Loucy (cell line): ENCODE measurements around the gene CAP2.
"Not testable (repeated sequence)": the region's sequence is repeated elsewhere in the genome, so short reads cannot be mapped to it uniquely, and the experiment has no call there.

ENCODE experiments used
- EZH2phosphoT487 ChIP-seq: fragments of 200-600 bp; IDR thresholded peaks from 2 replicates; pipeline ENCODE4 v1.6.1; 2018; ENCODE audit warnings: antibody characterized with exemption, mild to moderate bottlenecking, moderate library complexity, borderline replicate concordance
- TF ChIP-seq, protein P1 (sequence below): fragments of 200-600 bp; sonication (generic); conservative IDR thresholded peaks from 2 replicates; pipeline ENCODE4 v1.5.1; 2014; ENCODE audit warnings: mild to moderate bottlenecking, antibody characterized with exemption, low read length

DNA sequence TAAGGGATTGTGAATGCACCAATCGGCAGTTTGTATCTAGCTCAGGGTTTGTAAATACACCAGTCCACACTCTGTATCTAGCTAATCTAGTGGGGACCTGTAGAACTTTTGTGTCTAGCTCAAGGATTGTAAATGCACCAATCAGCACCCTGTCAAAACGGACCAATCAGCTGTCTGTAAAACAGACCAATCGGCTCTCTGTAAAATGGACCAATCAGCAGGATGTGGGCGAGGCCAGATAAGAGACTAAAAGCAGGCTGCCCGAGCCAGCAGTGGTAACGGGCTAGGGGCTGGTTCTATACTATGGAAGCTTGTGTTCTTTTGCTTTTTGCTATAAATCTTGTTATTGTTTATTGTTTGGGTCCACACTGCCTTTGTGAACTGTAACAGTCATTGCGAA, 187.9 kb downstream of the CAP2 start:
- not testable (repeated sequence) for TF ChIP-seq EZH2phosphoT487
- TF ChIP-seq, protein P1, sequence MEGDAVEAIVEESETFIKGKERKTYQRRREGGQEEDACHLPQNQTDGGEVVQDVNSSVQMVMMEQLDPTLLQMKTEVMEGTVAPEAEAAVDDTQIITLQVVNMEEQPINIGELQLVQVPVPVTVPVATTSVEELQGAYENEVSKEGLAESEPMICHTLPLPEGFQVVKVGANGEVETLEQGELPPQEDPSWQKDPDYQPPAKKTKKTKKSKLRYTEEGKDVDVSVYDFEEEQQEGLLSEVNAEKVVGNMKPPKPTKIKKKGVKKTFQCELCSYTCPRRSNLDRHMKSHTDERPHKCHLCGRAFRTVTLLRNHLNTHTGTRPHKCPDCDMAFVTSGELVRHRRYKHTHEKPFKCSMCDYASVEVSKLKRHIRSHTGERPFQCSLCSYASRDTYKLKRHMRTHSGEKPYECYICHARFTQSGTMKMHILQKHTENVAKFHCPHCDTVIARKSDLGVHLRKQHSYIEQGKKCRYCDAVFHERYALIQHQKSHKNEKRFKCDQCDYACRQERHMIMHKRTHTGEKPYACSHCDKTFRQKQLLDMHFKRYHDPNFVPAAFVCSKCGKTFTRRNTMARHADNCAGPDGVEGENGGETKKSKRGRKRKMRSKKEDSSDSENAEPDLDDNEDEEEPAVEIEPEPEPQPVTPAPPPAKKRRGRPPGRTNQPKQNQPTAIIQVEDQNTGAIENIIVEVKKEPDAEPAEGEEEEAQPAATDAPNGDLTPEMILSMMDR: not testable (repeated sequence)
